IMR-90 (cell line): ENCODE results near the gene FBXO44. TPM values are rescaled to one million over a fixed set of nuclear protein-coding genes. Genes with fewer than 3 reads are reported as not detected.

Experiments
- ATAC-seq: fragments of 200-7000 bp; cut with Tn5 transposase; 2 replicates; pipeline ENCODE4 v1.9.1; 2020; ENCODE audit warnings: low read depth, mild to moderate bottlenecking, moderate library complexity
- BruUV-seq: library from RNA; stranded (reverse); fragments of 400-500 nt; replicated peaks from 2 replicates; lab custom pipeline; 2021; lab: Mats Ljungman, UMichigan
- CTCF ChIA-PET: fragments of 300-600 bp; formaldehyde crosslinking; extraction: SDS; loops from one replicate; lab custom pipeline; 2021; ENCODE audit warnings: antibody characterized with exemption; lab: Yijun Ruan, JAX
- POLR2A ChIA-PET: fragments of 300-600 bp; sonication (Branson Sonifier 250); formaldehyde crosslinking; loops from one replicate; lab custom pipeline; 2022; ENCODE audit warnings: antibody characterized with exemption; ENCODE audit not compliant: unreplicated experiment; lab: Charles Lee
- DNase-seq: peaks from one replicate; pipeline ENCODE4 v3.0.0; 2013
- H2AFZ ChIP-seq: replicated peaks from 2 replicates; pipeline ENCODE3; 2013; ENCODE audit warnings: low read length, mild to moderate bottlenecking; ENCODE audit not compliant: poor library complexity
- H2AK5ac ChIP-seq: 2 replicates; pipeline ENCODE4 v1.6.1; 2013; ENCODE audit warnings: low read depth, low read length, inconsistent platforms
- H2AK9ac ChIP-seq: replicated peaks from 2 replicates; pipeline ENCODE3; 2013; ENCODE audit warnings: mild to moderate bottlenecking, low read depth, low read length, moderate library complexity; ENCODE audit not compliant: poor library complexity
- H2BK120ac ChIP-seq: 2 replicates; pipeline ENCODE4 v1.6.1; 2013; ENCODE audit warnings: low read depth, low read length, inconsistent platforms
- H2BK15ac ChIP-seq: 3 replicates; pipeline ENCODE4 v1.6.1; 2013; ENCODE audit warnings: low read depth, low read length, inconsistent platforms
- H2BK20ac ChIP-seq: 2 replicates; pipeline ENCODE4 v1.6.1; 2013; ENCODE audit warnings: low read depth, mild to moderate bottlenecking, inconsistent platforms, low read length, moderate library complexity
- H2BK5ac ChIP-seq: 2 replicates; pipeline ENCODE4 v1.6.1; 2013; ENCODE audit warnings: mild to moderate bottlenecking, low read depth, low read length, inconsistent platforms; ENCODE audit not compliant: poor library complexity, severe bottlenecking
- H3K14ac ChIP-seq: replicated peaks from 2 replicates; pipeline ENCODE4 v1.6.1; 2013; ENCODE audit warnings: low read depth, low read length, inconsistent platforms
- H3K18ac ChIP-seq: 2 replicates; pipeline ENCODE4 v1.6.1; 2013; ENCODE audit warnings: low read depth, low read length, control low read depth
- H3K23ac ChIP-seq: 2 replicates; pipeline ENCODE4 v1.6.1; 2013; ENCODE audit warnings: low read depth, low read length, inconsistent platforms
- H3K27ac ChIP-seq: 2 replicates; pipeline ENCODE4 v1.5.1; 2013; ENCODE audit warnings: mild to moderate bottlenecking, control low read depth, low read length; ENCODE audit not compliant: insufficient read depth
- H3K27me3 ChIP-seq: 2 replicates; pipeline ENCODE4 v1.6.1; 2013; ENCODE audit warnings: low read length; ENCODE audit not compliant: control insufficient read depth, insufficient read depth
- H3K36me3 ChIP-seq: 2 replicates; pipeline ENCODE4 v1.6.1; 2013; ENCODE audit warnings: low read length, mixed read lengths; ENCODE audit not compliant: control insufficient read depth, insufficient read depth
- H3K4ac ChIP-seq: 2 replicates; pipeline ENCODE4 v1.6.1; 2013; ENCODE audit warnings: low read depth, low read length, inconsistent platforms
- H3K4me1 ChIP-seq: 2 replicates; pipeline ENCODE4 v1.6.1; 2013; ENCODE audit warnings: low read length, mixed read lengths; ENCODE audit not compliant: control insufficient read depth, insufficient read depth
- H3K4me2 ChIP-seq: 2 replicates; pipeline ENCODE4 v1.6.1; 2013; ENCODE audit warnings: low read depth, mild to moderate bottlenecking, control low read depth, low read length, moderate library complexity
- H3K4me3 ChIP-seq: 2 replicates; pipeline ENCODE4 v1.5.1; 2013; ENCODE audit warnings: low read depth, mild to moderate bottlenecking, control low read depth, low read length, moderate library complexity; ENCODE audit not compliant: insufficient read depth
- H3K56ac ChIP-seq: 2 replicates; pipeline ENCODE4 v1.6.1; 2013; ENCODE audit warnings: low read length, inconsistent platforms; ENCODE audit not compliant: insufficient read depth; ENCODE audit errors: extremely low read depth
- H3K79me1 ChIP-seq, 2 experiments: 2 replicates each; pipeline ENCODE4 v1.6.1; 2013; ENCODE audit warnings: low read length in 2 of 2, inconsistent platforms in 1 of 2, low read depth in 1 of 2
- H3K9ac ChIP-seq: 2 replicates; pipeline ENCODE4 v1.6.1; 2013; ENCODE audit warnings: low read depth, low read length, control low read depth
- H3K9me1 ChIP-seq: 2 replicates; pipeline ENCODE4 v1.6.1; 2013; ENCODE audit warnings: low read length, inconsistent platforms; ENCODE audit not compliant: insufficient read depth
- H3K9me3 ChIP-seq: 2 replicates; pipeline ENCODE4 v1.6.1; 2013; ENCODE audit warnings: low read length; ENCODE audit not compliant: control insufficient read depth, insufficient read depth
- H4K20me1 ChIP-seq: 2 replicates; pipeline ENCODE4 v1.6.1; 2013; ENCODE audit warnings: low read length, inconsistent platforms; ENCODE audit not compliant: insufficient read depth
- H4K5ac ChIP-seq: 2 replicates; pipeline ENCODE4 v1.6.1; 2013; ENCODE audit warnings: mild to moderate bottlenecking, low read depth, low read length, control low read depth
- H4K8ac ChIP-seq, 2 experiments: 2 replicates each; pipeline ENCODE4 v1.6.1; 2013; ENCODE audit warnings: low read depth in 2 of 2, low read length in 2 of 2, control low read depth in 1 of 2, inconsistent platforms in 1 of 2
- H4K91ac ChIP-seq: 2 replicates; pipeline ENCODE4 v1.6.1; 2013; ENCODE audit warnings: low read depth, low read length, inconsistent platforms; ENCODE audit not compliant: insufficient read depth
- CHD1 ChIP-seq: IDR thresholded peaks from 2 replicates; pipeline ENCODE4 v1.6.1; 2012; ENCODE audit warnings: low read depth, low read length, improper control_type of control experiment
- CTCF ChIP-seq: conservative IDR thresholded peaks from 2 replicates; pipeline ENCODE4 v1.5.1; 2012; ENCODE audit warnings: mild to moderate bottlenecking, low read depth, low read length, improper control_type of control experiment
- RCOR1 ChIP-seq: IDR thresholded peaks from 2 replicates; pipeline ENCODE4 v1.6.1; 2012; ENCODE audit warnings: mild to moderate bottlenecking, low read length, improper control_type of control experiment; ENCODE audit not compliant: insufficient replicate concordance
- RFX5 ChIP-seq: IDR thresholded peaks from 2 replicates; pipeline ENCODE4 v1.8.0; 2012; ENCODE audit warnings: low read depth, mild to moderate bottlenecking, low read length, moderate library complexity
- SMC3 ChIP-seq: fragments of 150-350 bp; IDR thresholded peaks from 2 replicates; pipeline ENCODE4 v1.6.1; 2016; ENCODE audit warnings: low read depth, mild to moderate bottlenecking, antibody characterized with exemption, low read length, moderate library complexity
- WGBS, 2 experiments: methylation state at CpG; one replicate each; pipeline versions ENCODE4 v1.1.5 to v1.1.7; 2013; ENCODE audit warnings: missing lambda C conversion rate in 2 of 2; ENCODE audit not compliant: insufficient read length in 1 of 2; ENCODE audit errors: extremely low coverage in 2 of 2; 5-methylcytosine and 5-hydroxymethylcytosine counted together
- dilution Hi-C: fragments of 300-500 bp; cut with HindIII; formaldehyde crosslinking; loops from one replicate; pipeline ENCODE4 v1.14.3; 2018; ENCODE audit warnings: low sequenced_read_pairs; ENCODE audit not compliant: unreplicated experiment
- in situ Hi-C: fragments of 300-500 bp; cut with MboI; formaldehyde crosslinking; loops from 3 replicates; pipeline ENCODE4 v1.14.3; 2019; ENCODE audit warnings: low sequenced_read_pairs, inconsistent platforms, mixed read lengths
- intact Hi-C: fragments of 100-400 bp; cut with micrococcal nuclease; formaldehyde crosslinking; loops from 2 replicates; pipeline ENCODE4 v1.10.0; 2022
- polyA plus RNA-seq, 3 experiments: library from polyadenylated mRNA; depleted of rRNA; stranded (reverse); fragments of >200 nt; gene quantifications; 2 replicates each; pipeline ENCODE4 v1.2.3, GENCODE V29; 2012; ENCODE audit warnings: low replicate concordance in 1 of 3
- total RNA-seq: library from RNA; depleted of rRNA; stranded (reverse); fragments of >200 nt; gene quantifications from 2 replicates; pipeline ENCODE4 v1.2.3, GENCODE V29; 2012

The FBXO44 gene
- total and polyA plus RNA-seq, 2 of the 4 experiments (the other 2 are of a cell fraction), result 9.3 to 25.5 TPM

- H4K8ac ChIP-seq, result no peak overlapping the region
- H2AFZ ChIP-seq, result peak overlapping the region; percentile 14
- H3K18ac ChIP-seq, result no peak overlapping the region
- no peak overlapping the region for H2BK15ac ChIP-seq
- no peak overlapping the region for H3K4me2 ChIP-seq
- no peaks in the 10 kb centered on the region for H3K4me1 ChIP-seq
- peaks cover 48% of the 10 kb centered on the region for H3K36me3 ChIP-seq
- H3K27ac ChIP-seq, result no peak overlapping the region
- H2BK20ac ChIP-seq, result no peak overlapping the region
- WGBS, 2 experiments, result 93% methylated on average over 8 of the region's 14 CpGs; no CpG with 5 or more reads in 1 of the 2 experiments
- H3K9me3 ChIP-seq, result no peaks in the 10 kb centered on the region
- H2BK120ac ChIP-seq, result no peak overlapping the region
- intact Hi-C loops (no loop called here), in situ Hi-C loops (no loop called here), dilution Hi-C loops (no loop called here)
- no peak overlapping the region for H3K23ac ChIP-seq
- no peak overlapping the region for H3K14ac ChIP-seq
- H3K4ac ChIP-seq, result no peak overlapping the region
- peak overlapping the region; percentile 42 for H2AK9ac ChIP-seq
- TF ChIP-seq RFX5 (no peak), SMC3 (no peak), RCOR1 (no peak), CTCF (no peak), CHD1 (no peak)
- no peak for DNase-seq
- no TSS peak for BruUV-seq
- H3K4me3 ChIP-seq, result no peak overlapping the region
- no peak overlapping the region for H2AK5ac ChIP-seq
- no peak overlapping the region for H4K91ac ChIP-seq
- CTCF ChIA-PET, result no interaction called here
- no peak for ATAC-seq
- H4K20me1 ChIP-seq, result no peaks in the 10 kb centered on the region
- no peak overlapping the region for H3K56ac ChIP-seq
- H3K9me1 ChIP-seq, result peaks cover 3% of the 10 kb centered on the region; the same call in 1 of the 2 replicates
- H3K9ac ChIP-seq, result no peak overlapping the region
- POLR2A ChIA-PET, result no interaction called here
- no peak overlapping the region for H2BK5ac ChIP-seq
- H4K5ac ChIP-seq, result no peak overlapping the region
- 0 out of 4 replicates have a peak, but pooled peaks cover 0 to 3% of the 10 kb centered on the region in 2 experiments for H3K79me1 ChIP-seq
- H3K27me3 ChIP-seq, result no peaks in the 10 kb centered on the region
Observed at GRCh38 chr1:11673089-11673769, 18.6 kb downstream of the FBXO44 start.
